ENCODE data around the gene LAMA5. TPM values are rescaled to one million over a fixed set of nuclear protein-coding genes. Genes with fewer than 3 reads are reported as not detected.

Gene LAMA5
- polyA plus RNA-seq, 5 donors, result 92.3 to 207 (median 148) TPM

DNA sequence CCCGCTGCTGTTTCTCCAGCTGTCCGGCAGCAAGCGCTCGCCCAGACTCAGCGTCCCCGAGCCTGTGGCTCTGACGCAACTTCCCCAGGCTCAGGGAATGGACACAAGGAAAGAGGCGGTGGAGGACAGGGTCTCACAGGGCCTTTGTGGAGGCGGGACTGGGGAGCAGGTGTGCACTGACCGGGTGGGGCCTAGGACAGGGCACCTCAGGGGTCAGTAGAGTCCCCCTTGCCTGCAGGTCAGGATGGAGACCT, 20.0 kb downstream of the LAMA5 start:
- no peak for DNase-seq

DNA sequence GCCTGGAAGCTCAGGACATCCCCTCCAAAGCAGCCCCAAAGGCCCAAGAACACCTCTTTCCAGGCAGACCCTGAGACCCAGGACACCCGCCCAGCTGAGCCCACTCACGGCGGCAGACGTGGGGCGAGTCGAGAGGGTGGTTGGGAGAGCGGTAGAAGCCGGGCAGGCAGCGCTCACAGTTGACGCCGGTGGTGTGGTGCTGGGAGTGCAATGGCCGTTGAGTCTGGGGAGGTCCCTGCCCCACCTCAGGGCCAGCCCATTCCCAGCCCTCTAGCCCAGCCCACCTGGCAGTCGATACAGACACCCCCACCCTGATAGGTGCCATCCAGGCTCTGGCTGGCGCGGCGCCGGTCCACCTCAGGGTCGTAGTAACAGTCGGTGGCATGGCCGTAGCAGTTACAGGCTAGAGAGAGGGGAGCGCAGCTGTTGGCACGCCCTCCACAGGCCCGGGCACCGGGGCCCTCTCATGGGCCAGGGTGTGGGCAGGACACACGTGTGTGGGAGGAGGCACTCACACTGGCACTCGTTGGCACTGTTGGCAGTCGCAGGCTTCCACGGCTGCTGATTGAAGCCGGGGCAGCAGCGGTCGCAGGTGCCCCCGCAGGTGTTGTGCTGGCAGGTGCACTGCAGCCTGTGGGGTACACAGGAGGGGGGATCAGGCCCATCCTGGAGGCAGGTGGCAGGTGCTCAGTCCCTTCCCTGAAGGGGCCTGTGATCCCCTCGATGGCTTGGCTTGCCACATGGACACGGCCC, 20.5 kb downstream of the LAMA5 start:
- no peak for DNase-seq

DNA sequence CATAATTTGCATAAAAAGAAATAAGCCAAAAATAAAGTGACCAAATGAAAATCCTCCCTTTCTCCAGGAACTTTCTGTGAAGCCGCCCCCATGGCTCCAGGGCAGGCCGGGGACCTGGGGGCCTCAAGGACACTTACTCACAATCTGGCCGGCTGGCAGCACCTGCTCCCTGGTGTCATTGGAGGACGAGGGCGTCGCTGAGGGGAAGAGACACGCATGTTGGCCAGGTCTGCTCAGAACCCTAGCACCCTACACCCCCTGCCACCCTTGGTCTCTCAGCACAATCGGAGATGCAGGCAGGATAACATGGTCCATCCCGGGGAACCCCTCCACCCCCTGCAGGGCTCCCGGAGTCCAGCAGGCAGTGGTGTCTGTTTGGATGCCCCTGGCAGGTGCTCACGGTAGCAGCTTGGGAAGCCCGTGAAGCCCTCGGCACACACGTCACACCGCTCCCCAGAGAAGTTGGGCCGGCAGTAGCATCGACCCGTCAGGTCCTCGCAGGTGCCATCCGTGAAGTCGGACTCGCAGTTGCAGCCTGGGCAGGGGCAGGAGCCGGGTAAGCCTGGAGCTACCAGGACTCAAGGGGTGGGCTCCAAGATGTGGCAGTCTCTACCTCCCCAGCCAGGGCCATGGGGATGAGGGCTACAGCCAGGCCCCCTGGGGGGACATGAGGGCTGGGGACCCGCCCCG, 21.3 kb downstream of the LAMA5 start:
- DNase-seq, result no peak

DNA sequence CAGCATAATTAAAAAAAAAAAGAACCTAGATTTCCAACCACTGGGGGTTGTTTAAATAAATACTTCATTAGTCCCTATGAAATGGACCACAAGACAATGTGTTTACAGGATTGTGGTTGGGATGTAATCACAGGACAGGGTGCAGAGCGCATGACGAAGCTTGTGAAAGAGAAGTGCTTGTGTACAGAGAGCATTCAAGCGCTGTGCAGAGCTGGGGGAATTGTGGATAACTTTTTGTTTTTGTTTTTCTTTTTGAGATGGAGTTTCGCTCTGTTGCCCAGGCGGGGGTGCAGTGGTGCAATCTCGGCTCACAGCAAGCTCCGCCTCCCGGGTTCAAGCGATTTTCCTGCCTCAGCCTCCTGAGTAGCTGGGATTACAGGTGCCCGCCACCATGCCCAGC, 22.3 kb downstream of the LAMA5 start:
- DNase-seq, result no peak

DNA sequence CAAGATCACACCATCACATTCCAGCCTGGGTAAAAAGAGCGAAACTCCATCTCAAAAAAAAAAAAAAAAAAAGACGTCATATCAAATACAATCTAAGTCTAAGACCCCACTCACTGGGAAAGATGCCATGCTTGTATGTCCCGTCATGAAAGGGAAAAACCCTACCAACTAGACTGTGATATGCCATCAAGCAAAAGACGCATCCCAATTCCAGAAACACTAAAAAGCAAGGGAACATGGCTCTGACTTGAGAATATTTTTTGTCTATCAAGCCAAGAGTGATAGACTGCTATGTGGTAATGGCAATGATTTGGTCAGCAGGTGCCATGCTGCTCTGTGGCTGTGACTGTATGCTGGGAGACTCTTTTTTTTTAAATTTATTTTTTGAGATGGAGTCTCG, 23.0 kb downstream of the LAMA5 start:
- DNase-seq, result no peak

DNA sequence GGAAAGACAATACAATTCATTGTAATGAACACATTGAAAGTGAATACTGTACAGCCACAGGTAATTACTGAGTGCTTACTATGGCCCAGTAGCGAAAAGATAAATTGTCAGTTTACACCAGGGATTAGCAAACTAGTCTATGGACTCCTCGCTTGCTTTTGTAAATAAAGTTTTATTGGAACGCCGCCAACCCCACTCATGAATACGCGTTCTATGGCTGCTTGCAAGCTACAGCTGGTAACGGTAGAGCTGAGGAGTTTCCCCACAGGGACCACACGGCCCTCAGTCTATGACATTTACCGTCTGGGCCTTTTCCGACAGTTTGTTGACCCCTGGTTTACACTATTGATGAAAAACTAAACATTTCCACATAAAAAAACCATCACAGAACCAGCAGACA, 24.2 kb downstream of the LAMA5 start:
- DNase-seq, result no peak

DNA sequence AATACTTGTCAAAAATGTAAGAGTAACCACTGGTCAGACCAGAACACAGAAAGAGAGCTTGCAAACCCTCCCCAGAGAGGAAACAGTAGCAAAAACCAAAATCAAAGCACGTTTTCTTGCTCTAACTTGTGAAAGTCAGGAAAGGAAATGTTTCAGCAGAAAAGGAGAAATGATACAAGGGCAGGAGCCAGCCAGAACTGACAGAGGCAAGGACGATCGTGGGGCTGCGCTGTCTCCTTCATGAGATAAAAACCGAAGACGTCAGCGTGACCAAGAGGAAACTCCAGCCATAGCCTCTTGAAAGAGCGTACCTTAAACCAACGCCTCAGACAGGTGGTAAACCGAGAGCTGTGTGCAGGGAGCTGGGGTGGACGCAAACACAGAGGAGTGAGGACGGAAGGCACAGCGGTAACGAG, 27.5 kb downstream of the LAMA5 start:
- DNase-seq, result no peak

DNA sequence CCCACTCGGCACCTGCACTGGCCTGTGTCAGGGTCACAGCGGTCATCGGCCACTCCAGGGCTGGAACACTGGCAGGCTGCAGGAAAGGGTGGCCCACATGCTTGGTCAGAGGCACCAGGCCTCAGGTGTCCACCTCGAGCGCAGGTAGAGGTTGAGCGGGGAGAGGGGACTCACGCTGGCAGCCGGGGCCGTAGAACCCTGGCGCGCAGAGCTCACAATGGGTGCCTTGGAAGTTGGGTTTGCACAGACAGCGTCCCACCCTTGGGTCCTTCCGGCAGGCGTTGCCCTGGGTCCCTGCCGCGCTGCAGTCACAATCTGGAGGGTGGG, 28.9 kb downstream of the LAMA5 start:
- DNase-seq, result no peak

DNA sequence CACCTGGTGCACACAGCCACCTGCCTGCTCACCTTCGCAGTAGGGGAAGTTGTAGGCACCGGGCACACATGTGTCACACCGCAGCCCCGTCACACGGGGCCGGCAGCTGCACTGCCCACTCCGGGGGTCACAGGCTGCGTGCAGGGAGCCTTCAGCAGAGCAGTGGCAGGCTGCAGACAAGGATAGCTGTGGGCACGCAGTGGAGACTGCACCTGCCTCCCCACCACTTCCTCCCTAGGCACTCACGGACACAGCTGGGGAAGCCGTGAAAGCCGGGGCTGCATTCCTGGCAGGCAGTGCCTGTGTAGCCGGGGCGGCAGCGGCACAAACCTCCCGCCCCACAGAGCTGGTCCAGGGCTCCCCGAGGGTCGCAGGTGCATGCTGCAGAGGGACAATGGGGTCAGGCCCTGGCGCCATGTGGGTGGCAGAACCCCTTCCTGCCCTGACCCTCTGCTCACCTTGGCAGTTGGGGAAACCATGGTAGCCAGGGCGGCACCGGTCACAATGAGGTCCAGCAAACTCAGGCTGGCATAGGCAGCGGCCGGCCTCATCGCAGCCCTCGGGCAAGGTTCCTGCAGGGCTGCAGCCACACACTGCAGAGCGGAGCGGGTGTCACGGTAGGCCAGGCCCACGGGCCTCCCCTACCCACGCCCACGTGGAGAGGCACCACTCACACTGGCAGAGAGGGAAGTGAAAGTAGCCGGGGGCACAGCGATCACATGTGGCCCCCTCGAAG, 29.4 kb downstream of the LAMA5 start:
- DNase-seq, result no peak

DNA sequence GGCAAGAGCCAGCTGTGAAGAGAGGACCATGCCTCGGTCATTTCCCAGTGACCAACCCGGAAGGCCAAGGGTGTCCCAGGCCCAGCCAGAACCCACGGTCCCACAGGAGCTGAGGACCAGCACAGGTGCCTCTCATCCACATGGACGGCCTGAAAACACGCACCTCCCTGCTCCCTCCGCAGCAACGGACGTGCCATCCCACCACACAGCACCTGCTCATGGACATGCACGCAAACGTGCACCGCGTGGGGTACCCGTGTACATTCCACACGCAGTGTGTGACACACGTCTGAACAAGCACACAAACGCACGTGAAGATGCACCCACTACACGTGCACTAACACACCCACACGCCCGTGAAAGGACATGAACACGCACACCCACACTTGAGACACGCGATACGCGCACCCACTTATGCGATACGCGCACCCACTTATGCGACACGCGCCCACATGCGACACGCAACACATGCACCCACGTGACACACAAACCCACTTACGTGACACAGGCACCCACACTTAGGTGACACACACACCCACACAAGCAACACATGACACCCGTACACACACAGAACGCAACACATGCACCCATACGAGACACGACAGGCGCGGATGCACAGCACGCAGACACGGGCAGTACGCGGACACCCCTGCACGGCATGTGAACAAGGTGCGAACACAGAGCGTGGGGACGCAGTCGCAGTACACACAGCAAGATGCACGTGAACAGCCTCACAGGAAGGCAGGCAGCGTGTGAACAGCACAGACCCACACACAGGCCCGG, 30.1 kb downstream of the LAMA5 start:
- no peak for DNase-seq

DNA sequence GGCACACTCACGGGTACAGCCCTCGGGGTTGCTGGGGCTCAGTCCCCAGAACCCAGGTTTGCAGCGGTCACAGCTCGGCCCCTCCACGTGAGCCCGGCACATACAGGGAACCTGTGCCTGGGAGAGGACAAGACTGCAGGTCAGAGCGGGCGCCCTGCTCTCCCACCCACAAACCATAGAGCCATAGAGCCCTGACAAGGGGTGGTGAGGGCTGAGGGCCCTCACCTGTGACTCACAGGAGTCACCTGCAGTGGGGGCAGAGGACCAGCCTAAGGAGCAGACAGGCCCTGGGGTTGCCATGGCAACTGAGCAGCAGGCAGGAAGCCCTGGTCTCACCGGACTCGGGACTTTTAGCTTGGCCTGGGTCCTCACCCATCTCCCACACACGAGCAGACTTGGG, 30.8 kb downstream of the LAMA5 start:
- DNase-seq, result no peak

DNA sequence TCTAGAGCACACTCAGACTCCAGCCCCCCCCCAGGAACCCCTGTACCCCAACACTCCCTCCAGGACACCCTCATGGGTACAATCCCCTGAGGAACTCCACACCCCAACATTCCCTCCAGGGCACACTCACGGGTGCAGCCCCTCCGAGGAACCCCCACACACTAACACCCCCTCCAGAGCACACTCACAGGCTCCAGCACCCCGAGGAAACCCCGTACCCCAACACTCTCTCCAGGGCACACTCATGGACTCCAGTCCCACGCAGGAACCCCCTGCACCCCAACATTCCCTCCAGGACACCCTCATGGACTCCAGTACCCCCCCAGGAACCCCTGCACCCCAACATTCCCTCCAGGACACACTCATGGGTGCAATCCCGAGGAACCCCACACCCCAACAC, 31.6 kb downstream of the LAMA5 start:
- DNase-seq, result no peak

DNA sequence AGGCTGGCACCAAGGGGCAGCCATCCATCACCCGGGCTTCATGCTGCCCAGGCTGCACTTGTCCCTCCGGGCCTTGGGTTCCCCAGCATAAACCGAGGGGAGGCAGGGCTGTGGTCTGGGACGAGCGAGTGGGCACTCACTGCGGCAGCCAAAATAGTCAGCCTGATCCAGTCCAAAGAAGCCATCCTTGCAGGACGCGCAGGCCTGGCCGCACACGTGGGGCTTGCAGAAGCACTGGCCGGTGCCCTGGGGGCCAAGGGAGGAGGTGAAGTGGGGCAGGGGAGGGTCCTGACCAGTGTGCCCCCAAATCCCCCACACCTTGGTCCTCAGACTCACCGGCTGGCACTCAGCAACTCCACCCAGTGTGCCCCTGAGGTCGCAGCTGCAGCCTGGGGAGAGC, 32.2 kb downstream of the LAMA5 start:
- no peak for DNase-seq

DNA sequence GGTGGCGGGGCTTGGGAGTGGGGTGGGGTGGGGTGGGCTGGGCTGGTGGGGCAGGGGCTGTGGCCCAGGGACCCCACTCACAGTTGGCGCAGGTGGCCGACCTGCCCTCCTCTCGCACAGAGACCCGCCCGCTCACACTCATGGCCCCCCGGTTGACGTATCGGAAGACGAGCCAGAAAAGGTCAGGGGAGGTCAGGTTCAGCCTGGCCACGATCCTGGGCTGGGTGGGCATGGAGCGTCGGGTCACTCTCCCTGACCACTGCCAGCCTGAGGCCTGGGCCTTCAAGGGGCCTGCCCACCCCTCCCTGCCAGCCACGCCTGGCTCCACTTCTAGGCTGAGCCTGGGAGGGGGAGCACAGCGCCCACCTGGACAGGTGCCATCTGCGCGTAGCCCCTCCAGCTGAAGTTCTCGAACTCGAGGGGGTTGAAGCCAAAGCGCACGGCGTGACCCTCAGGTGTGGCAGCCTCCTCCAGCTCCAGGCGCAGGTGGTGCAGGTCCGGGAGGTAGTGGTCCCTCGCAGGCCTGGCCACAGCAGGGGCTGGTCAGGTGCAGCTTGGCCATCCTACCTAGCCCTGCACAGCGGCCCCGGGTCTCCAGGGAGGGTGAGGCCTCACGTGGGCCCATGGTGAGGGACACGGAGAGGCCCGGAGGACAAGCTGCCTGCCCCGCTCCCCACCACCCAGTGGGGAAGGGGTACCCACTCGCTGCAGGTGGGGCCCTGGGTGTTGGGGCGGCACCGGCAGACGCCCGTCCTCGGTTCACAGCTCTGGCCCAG, 33.1 kb downstream of the LAMA5 start:
- DNase-seq, result no peak

DNA sequence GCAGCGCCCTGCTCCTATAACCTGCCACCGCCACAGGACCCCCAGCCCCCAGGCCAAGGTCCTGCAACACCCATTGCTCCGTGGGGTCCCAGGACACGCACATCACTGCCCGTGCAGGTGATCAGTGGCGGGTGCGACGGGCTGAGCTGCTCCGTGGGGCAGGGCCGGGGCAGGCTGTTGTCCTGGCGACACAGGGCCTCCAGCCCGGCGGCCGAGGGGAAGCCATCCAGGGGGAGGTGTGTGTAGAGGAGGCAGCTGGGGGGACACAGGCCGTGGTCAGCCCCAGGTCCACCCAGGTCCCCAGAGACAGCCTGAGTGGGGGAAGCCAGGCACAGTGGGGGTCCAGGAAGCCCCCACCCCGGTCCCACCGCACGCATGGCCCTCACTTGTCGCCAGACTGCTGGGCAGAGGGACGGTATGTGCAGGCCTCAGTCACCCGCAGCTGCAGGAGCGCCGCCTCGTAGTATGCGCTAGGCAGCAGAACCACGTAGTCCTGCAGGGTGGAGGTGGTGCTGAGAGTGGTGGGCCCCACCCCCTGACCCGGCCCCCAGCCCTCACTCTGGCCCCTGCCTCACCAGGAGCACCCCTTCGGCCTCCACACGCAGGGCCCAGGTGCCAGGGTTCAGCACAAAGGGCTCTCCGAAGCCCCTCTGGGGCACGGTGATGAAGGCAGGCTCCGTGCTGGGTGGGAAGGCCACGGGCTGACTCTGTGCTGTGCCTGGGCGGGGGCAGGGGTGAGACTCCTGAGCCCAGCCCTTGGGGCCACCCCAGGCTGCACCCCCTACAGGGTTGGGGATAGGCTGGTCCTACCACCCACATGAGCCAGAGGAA, 33.9 kb downstream of the LAMA5 start:
- no peak for DNase-seq

DNA sequence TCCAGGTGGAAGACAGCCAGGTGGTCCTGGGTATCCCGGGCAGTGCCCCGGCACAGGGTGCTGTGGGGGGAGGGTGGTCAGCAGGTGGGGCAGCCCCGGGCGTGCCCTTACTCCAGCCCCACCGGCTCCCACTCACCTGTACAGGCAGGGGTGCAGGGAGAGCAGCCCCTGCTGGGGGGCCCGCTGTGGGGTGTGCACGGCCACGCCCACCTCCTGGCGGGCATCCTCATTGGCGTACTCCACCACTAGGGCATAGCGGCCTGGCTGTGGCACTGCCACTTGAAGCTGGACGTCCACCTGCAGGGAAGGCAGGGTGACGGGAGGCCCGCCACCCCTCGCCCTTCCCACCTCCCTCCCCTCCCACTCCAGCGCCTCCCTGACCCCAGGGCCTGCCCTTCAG, 34.7 kb downstream of the LAMA5 start:
- DNase-seq, result no peak

DNA sequence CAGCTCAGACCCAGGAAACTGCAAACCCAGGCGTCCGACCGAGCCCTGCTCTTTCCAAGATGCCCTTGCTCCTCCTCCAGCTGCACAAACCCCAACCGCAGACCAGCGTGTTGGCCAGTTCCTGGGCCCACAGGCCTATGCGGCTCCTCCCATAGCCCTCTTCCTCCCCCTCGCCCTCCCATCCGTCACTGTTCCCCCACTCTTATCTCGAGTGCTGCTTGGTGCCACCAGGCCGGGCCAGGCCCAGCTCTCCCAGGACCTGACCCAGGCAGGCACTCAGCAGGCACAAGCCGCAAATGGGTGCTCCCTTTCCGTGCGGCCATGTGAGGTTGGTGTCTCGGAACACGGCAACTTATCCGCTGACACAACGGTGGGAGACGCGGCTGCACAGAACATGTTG, 35.8 kb downstream of the LAMA5 start:
- DNase-seq, result no peak

DNA sequence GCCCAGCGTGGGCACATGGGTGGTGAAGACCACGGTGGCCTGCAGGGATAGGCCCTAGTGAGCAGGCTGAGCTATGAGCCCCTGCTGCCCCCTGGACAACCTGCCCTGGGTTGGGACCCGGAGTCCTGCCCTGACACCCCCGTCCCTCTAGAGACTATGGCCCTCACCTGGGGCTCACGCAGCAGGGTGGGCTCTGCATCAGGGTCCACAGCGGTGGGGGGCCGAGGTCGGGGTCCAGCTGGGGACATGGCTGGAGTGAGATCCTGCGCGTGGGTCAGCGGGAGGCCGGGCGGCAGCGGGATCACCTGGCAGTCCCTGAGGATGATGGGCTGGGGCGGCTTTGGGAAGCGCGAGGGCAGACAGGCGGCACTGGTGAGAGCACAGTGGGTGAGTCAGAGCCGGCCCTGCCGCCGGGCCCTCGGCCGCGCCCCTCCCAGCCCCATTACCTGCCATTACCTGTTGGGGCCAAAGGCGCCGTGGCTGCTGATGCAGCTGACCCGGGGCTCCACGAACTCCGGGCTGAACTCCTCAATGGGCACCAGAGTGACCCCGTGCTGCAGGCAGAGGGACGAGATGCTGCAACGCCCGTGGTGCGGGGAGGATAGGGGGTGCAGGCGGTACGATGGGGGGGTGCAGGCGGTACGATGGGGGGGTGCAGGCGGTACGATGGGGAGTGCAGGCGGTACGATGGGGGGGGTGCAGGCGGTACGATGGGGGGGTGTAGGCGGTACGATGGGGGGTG, 36.4 kb downstream of the LAMA5 start:
- no peak for DNase-seq

DNA sequence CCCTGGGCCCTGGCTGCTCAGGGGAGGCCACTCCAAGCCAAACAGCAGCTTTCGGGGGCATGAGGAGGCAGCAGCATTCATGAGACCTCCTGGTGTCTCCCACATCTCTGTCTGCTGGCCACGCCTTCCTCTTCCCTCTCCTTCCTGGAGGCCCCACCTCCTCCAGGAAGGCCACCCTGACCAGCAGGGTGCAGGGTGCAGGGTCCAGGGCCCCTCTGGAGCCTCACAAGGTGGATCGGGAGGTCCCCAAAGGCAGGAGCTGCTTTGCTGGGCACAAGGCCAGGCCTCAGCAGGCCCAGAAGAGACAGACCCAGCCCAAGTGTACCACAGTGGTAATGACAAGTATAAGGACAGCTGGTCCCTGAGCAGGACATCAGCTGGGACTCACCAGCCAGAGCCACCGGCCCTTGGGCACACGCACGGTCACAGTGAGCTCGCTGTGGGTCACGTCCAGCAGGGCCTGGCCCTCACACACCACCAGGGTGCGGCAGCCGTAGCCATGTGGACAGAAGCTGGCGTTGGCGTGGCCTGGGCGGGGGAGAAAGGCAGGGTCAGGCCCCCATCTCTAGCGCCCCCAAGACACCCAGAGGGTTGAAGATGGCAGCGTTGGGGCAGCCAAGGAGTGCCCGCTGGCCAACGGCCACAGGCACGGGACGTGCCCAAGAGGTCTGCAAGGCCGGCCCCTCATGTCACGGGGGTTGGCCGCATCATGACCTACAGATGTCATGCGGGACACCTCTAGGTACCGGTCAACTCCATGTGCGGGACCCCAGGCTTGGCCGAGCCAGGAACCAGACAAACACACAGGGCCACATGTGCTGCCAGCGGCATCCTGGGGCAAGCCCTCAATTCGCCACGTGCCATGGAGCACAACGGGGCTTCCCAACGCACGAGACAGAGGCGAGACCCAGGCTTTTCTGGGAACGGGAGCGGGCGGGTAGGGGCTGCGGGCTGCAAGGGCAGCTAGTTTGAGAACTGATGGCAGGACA, 37.4 kb downstream of the LAMA5 start:
- DNase-seq, result no peak

Measured in right lung (tissue), 5 donors.